Astrocyte of the spinal cord (primary cell): ENCODE data around the gene ZNRF1.
"Not testable (repeated sequence)": the region's sequence is repeated elsewhere in the genome, so short reads cannot be mapped to it uniquely, and the experiment has no call there.

Source experiments
- DNase-seq: peaks from one replicate; pipeline ENCODE4 v3.0.0; 2011; ENCODE audit warnings: low read depth, low spot score
- H3K4me3 ChIP-seq: 2 replicates; pipeline ENCODE4 v1.5.1; 2011; ENCODE audit warnings: low read depth, mild to moderate bottlenecking, low read length, moderate library complexity
- CTCF ChIP-seq: IDR thresholded peaks from 2 replicates; pipeline ENCODE4 v1.5.1; 2012; ENCODE audit warnings: low read depth, mild to moderate bottlenecking, low read length, inconsistent platforms
- in situ Hi-C: cut with HindIII; loops from 2 replicates; pipeline ENCODE4 v1.10.0; 2017; ENCODE audit warnings: low sequenced_read_pairs

Gene ZNRF1

GRCh38 chr16:75121949-75122568, 123.2 kb downstream of the ZNRF1 start:
- in situ Hi-C loops = no loop called here
- no peak overlapping the region for H3K4me3 ChIP-seq
- no peak for DNase-seq
- TF ChIP-seq CTCF = no peak

DNA sequence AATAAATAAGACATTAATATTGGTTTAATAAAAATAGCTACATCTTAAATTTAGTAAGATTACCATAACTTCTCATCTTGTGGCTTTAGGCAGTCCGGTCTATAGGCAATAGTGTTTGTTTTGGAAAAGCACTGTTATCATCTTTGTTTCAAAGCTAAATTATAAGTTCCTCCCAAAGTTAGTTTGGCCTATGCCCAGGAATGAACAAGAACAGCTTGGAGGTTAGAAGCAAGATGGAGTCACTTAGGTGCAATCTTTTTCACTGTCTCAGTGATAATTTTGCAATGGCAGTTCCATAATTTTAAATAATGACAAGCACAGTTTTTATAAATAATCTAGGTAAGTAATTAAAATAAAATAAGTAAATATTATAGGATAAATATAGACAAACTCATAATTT, 123.8 kb downstream of the ZNRF1 start:
- DNase-seq = no peak
- in situ Hi-C loops = no loop called here
- H3K4me3 ChIP-seq = no peak overlapping the region
- TF ChIP-seq CTCF = no peak

- in situ Hi-C loops = no loop called here
- H3K4me3 ChIP-seq = no peak overlapping the region
- no peak for TF ChIP-seq CTCF
- no peak for DNase-seq
Observed at GRCh38 chr16:75127713-75128415, 129.0 kb downstream of the ZNRF1 start.

- H3K4me3 ChIP-seq = not testable (repeated sequence)
Observed at GRCh38 chr16:75129421-75130149, 130.8 kb downstream of the ZNRF1 start.

DNA sequence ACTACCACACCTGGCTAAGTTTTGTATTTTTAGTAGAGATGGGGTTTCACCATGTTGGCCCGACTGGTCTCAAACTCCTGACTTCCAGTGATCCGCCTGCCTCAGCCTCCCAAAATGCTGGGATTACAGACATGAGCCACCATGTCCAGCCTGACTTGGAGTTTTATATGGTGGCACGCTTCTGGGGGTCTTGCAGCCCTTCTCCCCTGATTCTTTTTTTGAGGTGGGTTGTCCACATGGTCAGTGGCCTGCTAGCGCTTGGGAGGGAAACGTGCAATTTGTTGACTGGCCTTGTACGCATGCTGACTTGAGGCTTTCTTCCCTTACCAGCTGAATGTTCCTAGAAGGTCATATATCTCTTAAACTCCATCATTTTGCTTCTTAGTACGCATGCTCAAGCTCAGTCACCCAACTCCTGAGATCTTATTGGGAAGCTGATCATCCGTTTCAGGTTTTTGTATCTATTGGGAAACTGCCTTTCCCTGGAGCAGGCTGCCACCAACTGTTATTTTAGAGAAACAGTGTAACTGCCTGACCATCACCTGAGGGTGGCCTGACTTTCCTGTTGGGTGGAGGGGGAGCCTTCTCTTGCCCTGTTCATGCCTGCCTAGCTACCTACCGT, 131.4 kb downstream of the ZNRF1 start:
- in situ Hi-C loops = no loop called here
- TF ChIP-seq CTCF = peak; percentile 6
- DNase-seq = no peak
- H3K4me3 ChIP-seq = no peak overlapping the region

More at GRCh38 chr16:75129421-75130149, 130.8 kb downstream of the ZNRF1 start:
- DNase-seq, in situ Hi-C loops: not testable (repeated sequence)

- in situ Hi-C loops = no loop called here
- TF ChIP-seq CTCF = no peak
Observed at GRCh38 chr16:75131081-75131480, 132.3 kb downstream of the ZNRF1 start.

GRCh38 chr16:75138233-75138632, 139.4 kb downstream of the ZNRF1 start:
- in situ Hi-C loops = no loop called here
- no peak for DNase-seq
- no peak for TF ChIP-seq CTCF
- H3K4me3 ChIP-seq = no peak overlapping the region

More at GRCh38 chr16:75131081-75131480, 132.3 kb downstream of the ZNRF1 start:
- DNase-seq = no peak
- H3K4me3 ChIP-seq = no peak overlapping the region
